ENCODE measurements around the gene PAX2. TPM values are rescaled to one million over a fixed set of nuclear protein-coding genes. Genes with fewer than 3 reads are reported as not detected.
"Not testable (repeated sequence)": the region's sequence is repeated elsewhere in the genome, so short reads cannot be mapped to it uniquely, and the experiment has no call there.

Gene PAX2
- total RNA-seq, 1 donor from 2014 or later = 0.34 TPM

DNA sequence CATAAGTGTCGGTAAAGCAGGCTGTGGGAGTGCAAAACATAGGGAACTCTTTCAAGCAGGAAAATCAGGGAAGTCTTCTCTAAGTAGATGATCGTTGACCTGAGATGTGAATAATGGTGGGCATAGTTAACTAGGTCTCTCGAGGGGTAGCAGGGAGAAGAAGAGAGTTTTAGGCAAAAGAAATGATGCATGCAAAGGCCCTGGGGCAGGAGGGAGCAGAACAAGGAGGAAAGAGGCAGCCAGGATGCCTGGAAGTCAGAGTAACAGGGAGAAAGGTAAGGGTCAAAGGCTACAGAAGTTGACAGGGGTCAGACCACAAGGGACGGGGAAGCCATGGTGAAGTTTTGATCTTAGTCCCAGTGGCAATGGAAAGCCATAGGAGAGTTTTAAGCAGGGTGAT is 47.8 kb upstream of the PAX2 start:
- H3F3A ChIP-seq (ENCODE audit: low read depth) = no peaks in the 10 kb centered on the region
- no peak overlapping the region for H2AFZ ChIP-seq (replicated peaks)
- H3K79me2 ChIP-seq (ENCODE audit: low read depth) = no peaks in the 10 kb centered on the region
- peaks cover 88% of the 10 kb centered on the region for H3K27me3 ChIP-seq
- H3K27ac Mint-ChIP-seq = no peak overlapping the region
- H3K36me3 Mint-ChIP-seq = no peaks in the 10 kb centered on the region
- H3K4me2 ChIP-seq = no peak overlapping the region
- H3K9me3 ChIP-seq (ENCODE audit: low read depth) = no peaks in the 10 kb centered on the region
- H3K4me1 ChIP-seq = no peaks in the 10 kb centered on the region
- H4K20me1 ChIP-seq (ENCODE audit: low read depth) = no peaks in the 10 kb centered on the region
- H3K9me3 Mint-ChIP-seq = no peaks in the 10 kb centered on the region
- H3K4me3 ChIP-seq = no peak overlapping the region
- no peak overlapping the region for H3K4me3 Mint-ChIP-seq
- no peak for DNase-seq (ENCODE audit: low spot score)
- peaks cover 12% of the 10 kb centered on the region for H3K27me3 Mint-ChIP-seq (ENCODE audit: insufficient read depth, low read depth)
- H3K27ac ChIP-seq = no peak overlapping the region
- H3K36me3 ChIP-seq = no peaks in the 10 kb centered on the region
- H3K4me1 Mint-ChIP-seq = no peaks in the 10 kb centered on the region
- TF ChIP-seq EZH2phosphoT487 (IDR thresholded peaks at IDR 0.05) (no peak), EZH2 (IDR thresholded peaks at IDR 0.05) (no peak)
- TF ChIP-seq, protein P1, sequence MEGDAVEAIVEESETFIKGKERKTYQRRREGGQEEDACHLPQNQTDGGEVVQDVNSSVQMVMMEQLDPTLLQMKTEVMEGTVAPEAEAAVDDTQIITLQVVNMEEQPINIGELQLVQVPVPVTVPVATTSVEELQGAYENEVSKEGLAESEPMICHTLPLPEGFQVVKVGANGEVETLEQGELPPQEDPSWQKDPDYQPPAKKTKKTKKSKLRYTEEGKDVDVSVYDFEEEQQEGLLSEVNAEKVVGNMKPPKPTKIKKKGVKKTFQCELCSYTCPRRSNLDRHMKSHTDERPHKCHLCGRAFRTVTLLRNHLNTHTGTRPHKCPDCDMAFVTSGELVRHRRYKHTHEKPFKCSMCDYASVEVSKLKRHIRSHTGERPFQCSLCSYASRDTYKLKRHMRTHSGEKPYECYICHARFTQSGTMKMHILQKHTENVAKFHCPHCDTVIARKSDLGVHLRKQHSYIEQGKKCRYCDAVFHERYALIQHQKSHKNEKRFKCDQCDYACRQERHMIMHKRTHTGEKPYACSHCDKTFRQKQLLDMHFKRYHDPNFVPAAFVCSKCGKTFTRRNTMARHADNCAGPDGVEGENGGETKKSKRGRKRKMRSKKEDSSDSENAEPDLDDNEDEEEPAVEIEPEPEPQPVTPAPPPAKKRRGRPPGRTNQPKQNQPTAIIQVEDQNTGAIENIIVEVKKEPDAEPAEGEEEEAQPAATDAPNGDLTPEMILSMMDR (IDR thresholded peaks at IDR 0.05) = no peak
- H3K9ac ChIP-seq = no peak overlapping the region

DNA sequence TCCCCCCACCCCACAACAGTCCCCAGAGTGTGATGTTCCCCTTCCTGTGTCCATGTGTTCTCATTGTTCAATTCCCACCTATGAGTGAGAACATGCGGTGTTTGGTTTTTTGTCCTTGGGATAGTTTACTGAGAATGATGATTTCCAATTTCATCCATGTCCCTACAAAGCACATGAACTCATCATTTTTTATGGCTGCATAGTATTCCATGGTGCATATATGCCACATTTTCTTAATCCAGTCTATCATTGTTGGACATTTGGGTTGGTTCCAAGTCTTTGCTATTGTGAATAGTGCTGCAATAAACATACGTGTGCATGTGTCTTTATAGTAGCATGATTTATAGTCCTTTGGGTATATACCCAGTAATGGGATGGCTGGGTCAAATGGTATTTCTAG is 43.7 kb upstream of the PAX2 start:
- H3K9me3 ChIP-seq (ENCODE audit: low read depth); H3K79me2 ChIP-seq (ENCODE audit: low read depth); H3K4me3 ChIP-seq; H3K27ac Mint-ChIP-seq; DNase-seq (ENCODE audit: low spot score); H3K9ac ChIP-seq; H2AFZ ChIP-seq (replicated peaks); H3K36me3 Mint-ChIP-seq; H3K4me2 ChIP-seq; H3K4me3 Mint-ChIP-seq; H4K20me1 ChIP-seq (ENCODE audit: low read depth); H3K27ac ChIP-seq; H3K36me3 ChIP-seq; H3F3A ChIP-seq (ENCODE audit: low read depth); H3K9me3 Mint-ChIP-seq; H3K4me1 ChIP-seq; H3K4me1 Mint-ChIP-seq: not testable (repeated sequence)
- peaks cover 84% of the 10 kb centered on the region for H3K27me3 ChIP-seq
- H3K27me3 Mint-ChIP-seq (ENCODE audit: insufficient read depth, low read depth) = peaks cover 19% of the 10 kb centered on the region

GRCh38 chr10:100705139-100705538 is 40.2 kb upstream of the PAX2 start:
- H3K27ac Mint-ChIP-seq = no peak overlapping the region
- peaks cover 84% of the 10 kb centered on the region for H3K27me3 ChIP-seq

DNA sequence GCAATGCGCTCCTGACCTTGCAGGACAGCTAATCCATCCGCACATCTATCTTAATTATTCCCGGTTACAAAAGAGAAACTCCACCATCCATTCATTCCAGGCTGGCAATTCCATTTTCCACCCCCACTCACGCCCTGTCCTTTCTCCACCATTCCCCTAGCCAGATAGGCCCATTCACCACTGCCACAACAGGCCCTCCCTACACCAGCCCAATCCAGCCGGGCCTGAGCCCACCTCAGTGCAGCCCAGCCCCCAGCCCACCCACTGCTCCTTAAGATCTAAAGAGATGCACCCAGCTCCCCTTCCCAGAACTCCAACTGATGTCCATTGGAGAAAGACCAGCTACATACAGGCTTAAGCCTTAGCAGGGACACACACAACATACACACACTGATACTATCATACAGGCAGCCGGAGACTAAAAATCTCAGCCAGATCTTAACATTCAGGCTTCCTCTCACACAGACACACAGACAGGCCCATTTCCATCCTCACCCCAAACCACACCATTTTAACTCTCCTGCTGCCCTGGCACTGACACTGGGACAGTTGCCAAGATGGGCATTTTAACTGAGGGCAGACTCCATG is 38.0 kb upstream of the PAX2 start:
- Histone ChIP-seq H3K27ac (no peak overlapping the region), H3K36me3 (no peaks in the 10 kb centered on the region), H4K20me1 (ENCODE audit: low read depth) (peaks cover 43% of the 10 kb centered on the region), H3K79me2 (ENCODE audit: low read depth) (no peaks in the 10 kb centered on the region), H3K4me3 (no peak overlapping the region), H3K9me3 (ENCODE audit: low read depth) (no peaks in the 10 kb centered on the region), H3K4me1 (peaks cover 8% of the 10 kb centered on the region), H3F3A (ENCODE audit: low read depth) (peaks cover 4% of the 10 kb centered on the region), H3K27me3 (peaks cover 93% of the 10 kb centered on the region), H2AFZ (replicated peaks) (no peak overlapping the region), H3K4me2 (no peak overlapping the region), H3K9ac (no peak overlapping the region)
- TF ChIP-seq EZH2phosphoT487 (IDR thresholded peaks at IDR 0.05) (no peak), EZH2 (IDR thresholded peaks at IDR 0.05) (no peak)
- TF ChIP-seq, protein P1 (IDR thresholded peaks at IDR 0.05) = no peak
- DNase-seq (ENCODE audit: low spot score) = no peak
- Mint-ChIP-seq H3K4me1 (peaks cover 10% of the 10 kb centered on the region), H3K4me3 (no peak overlapping the region), H3K27ac (no peak overlapping the region), H3K27me3 (ENCODE audit: insufficient read depth, low read depth) (peaks cover 58% of the 10 kb centered on the region), H3K36me3 (peaks cover 2% of the 10 kb centered on the region), H3K9me3 (peaks cover 2% of the 10 kb centered on the region)

More at GRCh38 chr10:100705139-100705538, 40.2 kb upstream of the PAX2 start:
- peaks cover 5% of the 10 kb centered on the region for H3K4me1 Mint-ChIP-seq
- peaks cover 2% of the 10 kb centered on the region for H3K36me3 Mint-ChIP-seq
- Histone ChIP-seq H3F3A (ENCODE audit: low read depth) (no peaks in the 10 kb centered on the region), H3K4me1 (peaks cover 6% of the 10 kb centered on the region), H3K27ac (no peak overlapping the region), H4K20me1 (ENCODE audit: low read depth) (peaks cover 21% of the 10 kb centered on the region), H3K4me2 (no peak overlapping the region), H3K4me3 (no peak overlapping the region), H3K36me3 (no peaks in the 10 kb centered on the region), H3K79me2 (ENCODE audit: low read depth) (no peaks in the 10 kb centered on the region), H3K9me3 (ENCODE audit: low read depth) (no peaks in the 10 kb centered on the region), H3K9ac (no peak overlapping the region), H2AFZ (replicated peaks) (no peak overlapping the region)
- no peak overlapping the region for H3K4me3 Mint-ChIP-seq
- H3K9me3 Mint-ChIP-seq = no peaks in the 10 kb centered on the region
- no peak for TF ChIP-seq EZH2phosphoT487 (IDR thresholded peaks at IDR 0.05)
- no peak for TF ChIP-seq EZH2 (IDR thresholded peaks at IDR 0.05)
- TF ChIP-seq, protein P1 (IDR thresholded peaks at IDR 0.05) = no peak
- DNase-seq (ENCODE audit: low spot score) = no peak
- peaks cover 37% of the 10 kb centered on the region for H3K27me3 Mint-ChIP-seq (ENCODE audit: insufficient read depth, low read depth)
